Muscle layer of colon (tissue), 2 donors: ENCODE data around the gene EIF4B.

Experiments
- H3K27ac ChIP-seq: one replicate; pipeline ENCODE4 v1.7.0; 2013; ENCODE audit warnings: low read depth, mild to moderate bottlenecking, low read length, moderate library complexity
- H3K27me3 ChIP-seq, 2 donors: one replicate each; pipeline ENCODE4 v1.7.0; 2013; ENCODE audit warnings: low read length in 2 of 2, mild to moderate bottlenecking in 2 of 2; ENCODE audit not compliant: insufficient read depth in 2 of 2, control insufficient read depth in 1 of 2
- H3K36me3 ChIP-seq: one replicate; pipeline ENCODE4 v1.7.0; 2013; ENCODE audit warnings: mild to moderate bottlenecking, low read length; ENCODE audit not compliant: insufficient read depth
- H3K4me1 ChIP-seq: one replicate; pipeline ENCODE4 v1.7.0; 2013; ENCODE audit warnings: mild to moderate bottlenecking, low read length; ENCODE audit not compliant: insufficient read depth
- H3K4me3 ChIP-seq, 2 donors: one replicate each; pipeline ENCODE4 v1.7.0; 2013; ENCODE audit warnings: low read length in 2 of 2, low read depth in 1 of 2, mild to moderate bottlenecking in 1 of 2, moderate library complexity in 1 of 2
- H3K9ac ChIP-seq: one replicate; pipeline ENCODE4 v1.7.0; 2013; ENCODE audit warnings: low read length
- H3K9me3 ChIP-seq: one replicate; pipeline ENCODE4 v1.7.0; 2013; ENCODE audit warnings: mild to moderate bottlenecking, low read length
- donor health status: abdominal sarcoma.
- donor health status: Adenocarcinoma of cecum.

Gene EIF4B

GRCh38 chr12:53055471-53056266 is 49.4 kb downstream of the EIF4B start:
- Histone ChIP-seq H3K9ac (no peak overlapping the region), H3K27me3 (no peaks in the 10 kb centered on the region), H3K27ac (no peak overlapping the region), H3K4me1 (peaks cover 40% of the 10 kb centered on the region), H3K36me3 (peaks cover 16% of the 10 kb centered on the region), H3K4me3 (no peak overlapping the region), H3K9me3 (no peaks in the 10 kb centered on the region)

DNA sequence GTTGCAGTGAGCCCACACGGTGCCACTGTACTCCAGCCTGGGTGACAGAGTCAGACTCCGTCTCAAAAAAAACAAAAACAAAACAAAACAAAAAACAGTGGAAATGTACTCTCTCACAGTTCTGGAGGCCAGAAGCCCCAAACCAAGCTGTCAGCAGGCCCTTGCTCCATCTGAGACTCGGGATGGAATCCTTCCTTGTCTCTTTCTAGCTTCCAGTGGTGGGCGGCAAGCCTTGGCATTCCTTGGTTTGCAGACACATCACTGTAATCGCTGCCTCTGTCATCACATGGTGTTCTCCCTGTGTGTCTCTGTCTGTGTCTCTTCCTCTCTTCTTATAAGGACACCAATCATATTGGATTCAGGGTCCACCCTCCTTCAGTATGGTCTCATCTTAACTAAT is 50.0 kb downstream of the EIF4B start:
- Histone ChIP-seq H3K27ac (no peak overlapping the region), H3K9me3 (no peaks in the 10 kb centered on the region), H3K27me3 (no peaks in the 10 kb centered on the region), H3K4me1 (peaks cover 40% of the 10 kb centered on the region), H3K36me3 (peaks cover 16% of the 10 kb centered on the region), H3K9ac (no peak overlapping the region), H3K4me3 (no peak overlapping the region)

DNA sequence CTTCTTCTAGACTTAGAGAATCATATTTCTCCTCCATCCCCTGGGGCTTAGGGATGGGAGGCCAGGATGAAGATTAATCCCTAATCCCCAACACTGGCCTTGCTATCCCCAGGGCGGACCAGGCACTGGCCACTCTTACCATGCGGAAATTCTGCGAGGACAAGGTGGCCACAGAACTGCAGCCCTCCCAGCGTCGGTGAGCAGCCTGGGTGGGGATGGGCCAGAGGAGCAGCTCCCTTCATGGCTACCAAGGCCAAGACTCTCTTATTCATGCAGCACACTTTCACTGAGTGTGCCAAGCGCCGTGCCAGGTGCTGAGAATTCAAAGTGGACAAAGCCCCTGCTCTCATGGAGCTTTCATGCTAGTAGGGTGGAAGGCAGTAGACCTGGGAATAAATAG is 50.6 kb downstream of the EIF4B start:
- Histone ChIP-seq H3K27me3 (no peaks in the 10 kb centered on the region), H3K27ac (no peak overlapping the region), H3K36me3 (peaks cover 16% of the 10 kb centered on the region), H3K4me1 (peaks cover 40% of the 10 kb centered on the region), H3K4me3 (no peak overlapping the region), H3K9ac (no peak overlapping the region), H3K9me3 (no peaks in the 10 kb centered on the region)

DNA sequence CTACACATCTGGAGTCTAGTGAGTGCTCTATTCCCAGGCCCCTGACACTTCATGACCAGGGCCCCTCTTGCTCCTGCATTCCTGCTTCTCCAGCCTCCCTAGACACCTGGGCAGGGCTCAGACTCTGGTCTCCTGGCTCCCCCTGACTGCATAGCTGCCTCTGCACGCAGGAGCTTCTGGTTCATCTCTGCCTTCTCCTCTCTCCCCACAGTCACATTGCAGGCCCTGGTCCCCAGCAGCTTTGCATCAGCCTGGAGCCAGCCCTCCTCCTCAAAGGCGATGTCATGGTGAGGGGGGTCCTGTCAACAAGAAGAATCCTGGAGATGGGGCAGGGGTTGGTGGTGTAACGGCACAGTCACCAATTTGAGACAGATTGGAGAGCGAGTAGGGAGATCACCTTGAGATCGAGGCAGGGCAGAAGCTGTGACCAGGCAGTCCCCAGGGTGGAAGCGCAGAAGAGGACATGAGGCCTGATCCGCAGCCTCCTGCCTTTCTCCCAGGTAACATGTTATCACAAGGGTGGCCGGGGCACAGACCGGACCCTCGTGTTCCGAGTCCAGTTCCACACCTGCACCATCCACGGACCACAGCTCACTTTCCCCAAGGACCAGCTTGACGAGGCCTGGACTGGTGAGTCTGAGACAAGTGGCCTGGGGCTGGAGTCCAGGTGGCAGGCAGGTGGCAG is 51.7 kb downstream of the EIF4B start:
- H3K36me3 ChIP-seq = peaks cover 23% of the 10 kb centered on the region
- no peak overlapping the region for H3K9ac ChIP-seq
- H3K4me3 ChIP-seq = no peak overlapping the region
- H3K27me3 ChIP-seq = no peaks in the 10 kb centered on the region
- peaks cover 40% of the 10 kb centered on the region for H3K4me1 ChIP-seq
- no peaks in the 10 kb centered on the region for H3K9me3 ChIP-seq
- H3K27ac ChIP-seq = no peak overlapping the region

GRCh38 chr12:53058674-53059433 is 52.6 kb downstream of the EIF4B start:
- Histone ChIP-seq H3K4me3 (no peak overlapping the region), H3K4me1 (peaks cover 39% of the 10 kb centered on the region), H3K27me3 (no peaks in the 10 kb centered on the region), H3K9ac (no peak overlapping the region), H3K9me3 (no peaks in the 10 kb centered on the region), H3K36me3 (peaks cover 22% of the 10 kb centered on the region), H3K27ac (no peak overlapping the region)

DNA sequence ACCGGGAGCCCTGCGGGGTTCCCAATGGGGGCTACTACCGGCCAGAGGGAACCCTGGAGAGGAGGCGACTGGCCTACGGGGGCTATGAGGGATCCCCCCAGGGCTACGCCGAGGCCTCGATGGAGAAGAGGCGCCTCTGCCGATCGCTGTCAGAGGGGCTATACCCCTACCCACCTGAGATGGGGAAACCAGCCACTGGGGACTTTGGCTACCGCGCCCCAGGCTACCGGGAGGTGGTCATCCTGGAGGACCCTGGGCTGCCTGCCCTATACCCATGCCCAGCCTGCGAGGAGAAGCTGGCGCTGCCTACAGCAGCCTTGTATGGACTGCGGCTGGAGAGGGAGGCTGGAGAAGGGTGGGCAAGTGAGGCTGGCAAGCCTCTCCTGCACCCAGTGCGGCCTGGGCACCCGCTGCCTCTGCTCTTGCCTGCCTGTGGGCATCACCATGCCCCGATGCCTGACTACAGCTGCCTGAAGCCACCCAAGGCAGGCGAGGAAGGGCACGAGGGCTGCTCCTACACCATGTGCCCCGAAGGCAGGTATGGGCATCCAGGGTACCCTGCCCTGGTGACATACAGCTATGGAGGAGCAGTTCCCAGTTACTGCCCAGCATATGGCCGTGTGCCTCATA is 53.3 kb downstream of the EIF4B start:
- Histone ChIP-seq H3K27ac (no peak overlapping the region), H3K36me3 (peaks cover 26% of the 10 kb centered on the region)

GRCh38 chr12:53060064-53060720 is 53.9 kb downstream of the EIF4B start:
- H3K4me3 ChIP-seq = no peak overlapping the region
- no peak overlapping the region for H3K27ac ChIP-seq
- H3K4me1 ChIP-seq = peaks cover 34% of the 10 kb centered on the region
- no peaks in the 10 kb centered on the region for H3K9me3 ChIP-seq
- no peaks in the 10 kb centered on the region for H3K27me3 ChIP-seq
- H3K9ac ChIP-seq = no peak overlapping the region
- H3K36me3 ChIP-seq = peaks cover 32% of the 10 kb centered on the region

More for the DNA sequence above, 53.3 kb downstream of the EIF4B start:
- H3K9me3 ChIP-seq = no peaks in the 10 kb centered on the region
- H3K4me3 ChIP-seq = no peak overlapping the region
- H3K9ac ChIP-seq = no peak overlapping the region
- no peaks in the 10 kb centered on the region for H3K27me3 ChIP-seq
- H3K4me1 ChIP-seq = peaks cover 39% of the 10 kb centered on the region

- Histone ChIP-seq H3K9ac (no peak overlapping the region), H3K9me3 (no peaks in the 10 kb centered on the region), H3K4me3 (no peak overlapping the region), H3K4me1 (peaks cover 33% of the 10 kb centered on the region), H3K27me3 (no peaks in the 10 kb centered on the region), H3K36me3 (peaks cover 38% of the 10 kb centered on the region), H3K27ac (peak overlapping the region; percentile 21)
Measured at GRCh38 chr12:53060721-53061276, 54.5 kb downstream of the EIF4B start.

DNA sequence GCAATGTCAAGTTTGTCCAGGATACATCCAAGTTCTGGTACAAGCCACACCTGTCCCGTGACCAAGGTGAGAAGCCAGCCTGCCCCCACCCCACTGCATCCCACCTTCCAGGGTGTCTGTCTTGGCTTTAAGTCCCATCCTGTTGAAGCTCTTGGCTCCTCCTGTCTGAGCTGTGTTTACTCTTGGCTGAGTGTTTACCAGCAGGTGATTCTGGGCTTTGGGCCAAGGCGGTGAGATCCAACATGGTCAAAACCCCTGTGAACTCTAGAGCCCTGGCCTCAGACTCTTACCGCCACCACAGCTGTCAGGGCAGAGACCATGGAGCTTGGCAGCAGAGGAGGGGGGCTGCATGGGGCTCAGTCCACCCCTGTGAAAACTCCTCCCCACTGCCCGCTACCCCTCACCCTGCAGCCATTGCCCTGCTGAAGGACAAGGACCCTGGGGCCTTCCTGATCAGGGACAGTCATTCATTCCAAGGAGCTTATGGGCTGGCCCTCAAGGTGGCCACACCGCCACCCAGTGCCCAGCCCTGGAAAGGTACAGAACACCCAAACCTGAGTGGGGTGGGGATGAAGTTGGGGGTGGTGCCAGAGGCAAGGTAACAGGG is 55.3 kb downstream of the EIF4B start:
- Histone ChIP-seq H3K27me3 (no peaks in the 10 kb centered on the region), H3K9me3 (no peaks in the 10 kb centered on the region), H3K27ac (no peak overlapping the region), H3K9ac (no peak overlapping the region), H3K4me1 (peaks cover 37% of the 10 kb centered on the region), H3K36me3 (peaks cover 40% of the 10 kb centered on the region), H3K4me3 (no peak overlapping the region)
